H1 (cell line): ENCODE data around the gene CACNA1B.
"Not testable (repeated sequence)": the region's sequence is repeated elsewhere in the genome, so short reads cannot be mapped to it uniquely, and the experiment has no call there.

Experiments
- POLR2AphosphoS5 ChIP-seq: IDR thresholded peaks from 2 replicates; pipeline ENCODE4 v1.6.1; 2011; ENCODE audit warnings: low read depth, low read length
- TAF1 ChIP-seq: IDR thresholded peaks from 2 replicates; pipeline ENCODE4 v1.6.1; 2011; ENCODE audit warnings: mild to moderate bottlenecking, low read depth, low read length
- TF ChIP-seq, protein P1 (sequence below), 3 experiments: IDR thresholded peaks; 1 replicate in 2 of 3; 2 replicates in 1 of 3; pipeline versions ENCODE4 v1.5.1 to v1.6.1; 2011; ENCODE audit warnings: low read length in 3 of 3, mild to moderate bottlenecking in 3 of 3, inconsistent platforms in 2 of 3, low read depth in 1 of 3, moderate library complexity in 1 of 3; ENCODE audit not compliant: insufficient read depth in 1 of 3; ENCODE audit errors: control extremely low read depth in 1 of 3

DNA sequence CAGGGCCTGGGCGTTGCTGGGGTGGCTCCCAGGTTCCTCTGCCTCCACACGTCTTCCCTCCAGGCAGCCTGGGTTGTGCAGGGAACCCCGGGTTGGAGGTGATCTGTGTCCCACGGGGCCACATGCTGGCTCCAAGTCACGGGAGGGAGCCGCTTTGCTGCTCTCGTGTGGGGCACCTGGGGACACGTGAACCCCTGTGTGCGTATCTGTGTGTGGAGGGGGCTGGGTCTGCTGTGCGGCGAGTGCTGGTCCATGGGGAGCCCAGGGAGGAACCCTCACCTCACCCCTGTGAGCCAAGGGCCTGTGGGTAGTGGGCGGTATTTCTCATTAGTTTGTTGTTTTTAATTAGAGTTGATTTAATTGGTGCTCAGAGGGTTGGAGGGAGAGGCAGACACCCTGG is 7.5 kb downstream of the CACNA1B start:
- not testable (repeated sequence) for TF ChIP-seq POLR2AphosphoS5, TAF1
- TF ChIP-seq, protein P1, sequence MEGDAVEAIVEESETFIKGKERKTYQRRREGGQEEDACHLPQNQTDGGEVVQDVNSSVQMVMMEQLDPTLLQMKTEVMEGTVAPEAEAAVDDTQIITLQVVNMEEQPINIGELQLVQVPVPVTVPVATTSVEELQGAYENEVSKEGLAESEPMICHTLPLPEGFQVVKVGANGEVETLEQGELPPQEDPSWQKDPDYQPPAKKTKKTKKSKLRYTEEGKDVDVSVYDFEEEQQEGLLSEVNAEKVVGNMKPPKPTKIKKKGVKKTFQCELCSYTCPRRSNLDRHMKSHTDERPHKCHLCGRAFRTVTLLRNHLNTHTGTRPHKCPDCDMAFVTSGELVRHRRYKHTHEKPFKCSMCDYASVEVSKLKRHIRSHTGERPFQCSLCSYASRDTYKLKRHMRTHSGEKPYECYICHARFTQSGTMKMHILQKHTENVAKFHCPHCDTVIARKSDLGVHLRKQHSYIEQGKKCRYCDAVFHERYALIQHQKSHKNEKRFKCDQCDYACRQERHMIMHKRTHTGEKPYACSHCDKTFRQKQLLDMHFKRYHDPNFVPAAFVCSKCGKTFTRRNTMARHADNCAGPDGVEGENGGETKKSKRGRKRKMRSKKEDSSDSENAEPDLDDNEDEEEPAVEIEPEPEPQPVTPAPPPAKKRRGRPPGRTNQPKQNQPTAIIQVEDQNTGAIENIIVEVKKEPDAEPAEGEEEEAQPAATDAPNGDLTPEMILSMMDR (IDR thresholded peaks at IDR 0.05; ENCODE audit: control extremely low read depth in 1 of 3, insufficient read depth in 1 of 3, low read depth in 1 of 3, low read length in 3 of 3), result not testable (repeated sequence)
